ENCODE data around the gene EYA4.

Gene EYA4

GRCh38 chr6:133241086-133241900, at the start of gene EYA4:
TSS of gene EYA4 (plus strand) at chr6:133241357. CDS start at chr6:133274781, 33,424 bp downstream.
- no peak for DNase-seq

GRCh38 chr6:133193396-133193795, 47.8 kb upstream of the EYA4 start:
- DNase-seq: no peak

- no peak for DNase-seq
These were observed 42.4 kb upstream of the EYA4 start for GRCh38 chr6:133198725-133199124.

DNA sequence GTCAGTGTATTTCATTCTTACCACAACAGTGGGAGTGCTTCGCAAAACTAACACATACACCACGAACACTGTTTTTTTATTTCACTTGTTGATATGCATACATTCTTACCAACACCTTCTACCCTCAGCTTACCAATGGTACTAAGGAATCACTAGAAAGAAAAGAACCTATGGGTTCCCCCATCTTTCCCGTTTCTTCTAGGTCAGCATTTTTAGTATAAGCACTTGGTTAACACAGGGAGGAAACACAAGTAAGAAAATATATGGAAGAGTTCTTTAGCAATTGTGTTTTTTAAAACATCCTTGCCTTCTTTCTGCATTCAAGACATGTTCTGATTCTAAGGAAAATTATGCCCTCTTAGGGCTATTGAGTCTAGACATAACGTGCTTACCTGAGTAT, 39.9 kb upstream of the EYA4 start:
- no peak for DNase-seq

- DNase-seq: no peak
These were observed 38.4 kb upstream of the EYA4 start for GRCh38 chr6:133202610-133203343.

DNA sequence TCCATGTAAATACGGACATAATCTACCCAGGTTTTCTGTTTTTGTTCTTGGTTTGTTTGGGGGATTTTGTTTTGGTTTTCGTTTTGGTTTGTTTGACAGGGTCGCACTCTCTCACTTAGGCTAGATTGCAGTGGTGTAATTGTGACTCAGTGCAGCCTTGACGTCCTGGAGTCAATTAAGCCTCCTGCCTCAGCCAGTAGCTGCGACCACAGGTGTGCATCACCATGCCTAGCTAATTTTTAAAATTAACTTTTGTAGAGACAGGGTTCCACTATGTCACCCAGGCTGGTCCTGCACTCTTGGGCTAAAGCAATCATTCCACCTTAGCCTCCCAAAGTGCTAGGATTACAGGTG, 37.8 kb upstream of the EYA4 start:
- no peak for DNase-seq

GRCh38 chr6:133205304-133205703, 35.9 kb upstream of the EYA4 start:
- no peak for DNase-seq

- no peak for DNase-seq
These were observed 34.2 kb upstream of the EYA4 start for GRCh38 chr6:133206942-133207341.

- DNase-seq: no peak
These were observed 33.4 kb upstream of the EYA4 start for GRCh38 chr6:133207754-133208153.

DNA sequence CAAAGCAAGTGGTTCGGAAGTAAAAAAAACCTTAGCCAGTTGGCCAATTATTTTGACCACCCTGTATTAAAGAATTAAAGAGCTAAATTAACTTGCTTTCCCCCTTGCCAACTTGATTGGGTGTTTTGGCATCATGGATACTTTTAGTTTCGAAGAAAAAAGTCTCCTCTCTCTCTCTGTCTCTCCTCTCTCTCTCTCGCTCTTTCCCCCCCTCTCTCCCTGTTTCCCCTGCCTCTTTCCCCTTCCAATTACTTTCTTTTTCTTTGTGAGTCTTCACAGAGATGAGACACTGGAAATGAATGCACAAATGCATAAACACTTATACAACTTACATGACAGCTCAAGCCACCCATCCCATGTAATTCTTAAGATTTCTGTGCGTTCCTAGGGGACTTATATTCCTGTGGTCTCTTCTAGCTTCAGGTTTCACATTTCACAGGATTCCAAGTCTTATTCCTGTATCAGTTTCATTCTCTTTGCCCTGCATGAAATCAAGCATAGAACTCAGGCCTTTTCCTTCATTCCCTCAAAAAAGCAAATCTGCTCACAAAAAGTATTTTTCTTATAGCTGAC, 32.9 kb upstream of the EYA4 start:
- DNase-seq: no peak

DNA sequence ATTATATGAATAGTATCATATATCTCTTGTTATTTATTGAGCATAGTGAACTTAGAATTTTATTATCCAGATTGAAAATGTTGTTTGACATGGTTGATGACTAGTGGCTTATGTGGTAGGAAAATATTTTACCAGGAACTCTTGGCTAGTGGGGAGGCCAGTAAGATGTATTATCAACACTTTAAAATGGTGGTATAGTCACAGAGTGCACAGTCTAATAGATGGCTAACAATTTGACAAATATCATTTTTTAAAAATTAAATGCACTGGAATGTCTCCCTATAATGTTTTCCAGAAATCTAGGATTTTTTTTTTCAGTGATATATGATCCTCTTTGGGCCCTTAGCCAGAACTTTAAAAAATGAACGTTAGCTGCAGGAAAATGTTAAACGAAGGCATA, 26.9 kb upstream of the EYA4 start:
- DNase-seq: no peak

DNA sequence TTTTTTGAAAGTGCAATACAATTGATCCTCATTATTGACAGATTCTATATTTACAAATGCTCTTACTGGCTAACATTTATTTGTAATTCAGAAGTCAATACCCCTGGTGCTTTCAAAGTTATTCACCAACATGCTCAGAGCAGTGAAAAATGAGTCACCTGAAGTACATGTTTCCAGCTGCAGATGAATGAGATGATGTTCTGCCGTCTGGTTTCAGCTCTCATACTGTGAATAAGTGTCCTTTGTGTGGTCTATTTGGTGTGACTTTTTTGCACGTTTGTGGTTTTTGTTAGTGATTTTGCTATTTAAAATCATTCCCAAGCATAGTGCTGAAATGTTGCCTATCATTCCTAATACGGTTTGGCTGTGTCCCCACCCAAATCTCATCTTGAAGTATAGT, 22.3 kb upstream of the EYA4 start:
- DNase-seq: no peak

DNA sequence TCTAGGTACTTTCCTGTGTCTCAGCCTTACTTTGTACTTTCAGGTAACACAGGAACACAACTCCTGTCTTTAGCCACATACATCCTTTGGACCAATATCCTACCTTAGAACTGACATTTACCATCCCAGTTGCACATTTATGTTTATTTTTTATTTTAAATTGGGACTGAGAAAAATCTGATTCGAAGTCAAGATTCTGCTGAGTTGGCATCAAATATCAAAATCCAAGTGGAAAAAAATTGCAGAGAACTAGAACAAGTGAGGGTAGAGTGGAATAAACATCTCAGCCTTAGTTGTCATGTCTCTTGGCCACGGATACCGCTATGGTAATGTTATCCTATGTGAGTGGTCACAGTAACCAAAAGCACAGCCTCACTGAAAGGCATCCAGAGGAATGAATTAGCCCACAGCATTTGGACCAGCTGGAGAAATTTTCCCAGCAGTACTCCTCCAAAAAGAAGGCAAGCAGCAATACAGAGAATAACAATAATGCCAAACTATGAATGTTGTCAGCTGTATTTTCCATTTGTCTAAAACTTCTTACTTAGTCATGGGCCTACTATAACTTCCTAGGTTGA, 17.6 kb upstream of the EYA4 start:
- no peak for DNase-seq

DNA sequence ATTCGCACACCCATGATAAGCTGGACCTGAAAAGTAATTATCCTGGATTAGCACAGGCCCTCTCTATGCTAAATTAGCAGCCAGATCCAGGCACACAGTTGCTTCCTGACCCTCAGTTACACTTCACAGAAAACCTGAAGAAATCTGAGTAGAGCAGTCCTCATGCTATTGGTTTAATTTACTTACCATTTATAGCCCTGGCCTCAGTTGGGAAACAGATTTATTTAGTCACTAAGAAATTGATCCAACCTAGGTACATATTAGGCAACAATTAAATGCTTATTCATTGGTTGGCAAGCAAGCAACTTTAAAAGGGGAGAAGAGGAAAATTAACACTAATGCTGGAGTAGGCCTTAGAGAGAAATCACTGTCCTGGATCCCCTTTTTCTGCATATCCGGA, 15.6 kb upstream of the EYA4 start:
- no peak for DNase-seq

- DNase-seq: no peak
These were observed 13.8 kb upstream of the EYA4 start for GRCh38 chr6:133227344-133227743.

DNA sequence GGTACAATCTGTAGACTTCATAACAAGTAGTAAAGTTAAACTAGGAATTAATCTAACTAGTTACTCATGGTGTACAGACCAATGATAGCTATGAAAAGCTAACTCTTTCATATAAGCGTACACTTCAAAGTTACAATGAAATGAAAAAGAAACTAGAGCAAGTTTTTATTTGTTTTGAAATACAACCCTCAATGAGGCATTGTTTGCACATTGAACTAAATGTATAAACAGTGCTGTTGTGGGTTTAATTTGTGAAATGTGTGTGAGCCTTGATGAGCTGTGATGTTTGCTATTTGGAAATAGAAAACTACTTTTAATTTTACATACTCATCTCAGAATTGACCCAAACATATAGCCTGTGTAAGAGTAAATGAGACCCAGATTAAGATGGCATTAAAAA, 11.1 kb upstream of the EYA4 start:
- DNase-seq: no peak

DNA sequence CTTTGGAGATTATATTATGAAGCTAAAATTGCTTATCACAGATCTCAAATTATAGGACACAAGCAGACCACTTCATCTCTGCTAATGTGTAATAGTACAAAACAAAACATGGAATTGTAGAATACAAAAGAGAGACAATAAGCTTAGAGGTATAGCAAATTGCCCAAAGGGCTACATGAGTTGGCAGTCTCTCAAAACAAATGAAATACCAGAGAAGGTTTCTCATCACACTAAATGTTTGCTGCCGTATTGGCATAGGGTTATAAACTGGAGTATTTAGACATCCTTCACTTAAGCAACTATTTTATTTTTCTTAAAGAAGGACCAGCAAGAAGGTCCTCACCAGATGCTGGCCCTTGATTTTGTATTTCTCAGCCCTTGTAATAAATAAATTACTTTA, 5.9 kb upstream of the EYA4 start:
- DNase-seq: no peak

DNA sequence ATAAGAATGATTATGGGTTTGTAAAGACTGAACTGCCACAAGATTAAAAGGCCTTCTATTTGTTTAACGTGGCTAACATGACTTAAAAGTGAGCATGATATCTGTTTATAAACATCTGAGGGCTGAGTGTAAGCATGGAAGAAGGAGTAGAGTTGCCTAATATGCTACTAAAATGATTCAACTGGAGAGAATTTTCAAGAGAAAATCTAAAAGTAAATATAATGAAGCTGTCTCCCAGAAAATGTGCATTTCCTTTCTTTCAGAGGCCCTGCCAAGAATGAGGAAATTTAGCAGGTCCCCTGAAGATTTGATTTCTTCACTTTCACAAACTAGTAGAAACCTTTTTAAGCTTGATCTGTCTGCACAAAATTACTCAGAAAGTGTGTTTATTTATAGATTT, 4.2 kb upstream of the EYA4 start:
- DNase-seq: no peak

- DNase-seq: no peak
These were observed 559 bp upstream of the EYA4 start for GRCh38 chr6:133240511-133241085.

- no peak for DNase-seq
These were observed 912 bp downstream of the EYA4 start for GRCh38 chr6:133241901-133242636.

GRCh38 chr6:133242637-133243585, 1.8 kb downstream of the EYA4 start:
- no peak for DNase-seq

Measured in CD4-positive, alpha-beta T cell treated with Interferon gamma for 1 hour (primary cell).